ENCODE data around the gene ECM1.

GRCh38 chr1:150548324-150548631 lies 40.4 kb downstream of the ECM1 start:
- no peak for TF ChIP-seq EZH2 (IDR thresholded peaks at IDR 0.05; ENCODE audit: low read length)
- TF ChIP-seq, protein P1, sequence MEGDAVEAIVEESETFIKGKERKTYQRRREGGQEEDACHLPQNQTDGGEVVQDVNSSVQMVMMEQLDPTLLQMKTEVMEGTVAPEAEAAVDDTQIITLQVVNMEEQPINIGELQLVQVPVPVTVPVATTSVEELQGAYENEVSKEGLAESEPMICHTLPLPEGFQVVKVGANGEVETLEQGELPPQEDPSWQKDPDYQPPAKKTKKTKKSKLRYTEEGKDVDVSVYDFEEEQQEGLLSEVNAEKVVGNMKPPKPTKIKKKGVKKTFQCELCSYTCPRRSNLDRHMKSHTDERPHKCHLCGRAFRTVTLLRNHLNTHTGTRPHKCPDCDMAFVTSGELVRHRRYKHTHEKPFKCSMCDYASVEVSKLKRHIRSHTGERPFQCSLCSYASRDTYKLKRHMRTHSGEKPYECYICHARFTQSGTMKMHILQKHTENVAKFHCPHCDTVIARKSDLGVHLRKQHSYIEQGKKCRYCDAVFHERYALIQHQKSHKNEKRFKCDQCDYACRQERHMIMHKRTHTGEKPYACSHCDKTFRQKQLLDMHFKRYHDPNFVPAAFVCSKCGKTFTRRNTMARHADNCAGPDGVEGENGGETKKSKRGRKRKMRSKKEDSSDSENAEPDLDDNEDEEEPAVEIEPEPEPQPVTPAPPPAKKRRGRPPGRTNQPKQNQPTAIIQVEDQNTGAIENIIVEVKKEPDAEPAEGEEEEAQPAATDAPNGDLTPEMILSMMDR (optimal IDR thresholded peaks at IDR 0.05 in 1 of 3, IDR thresholded peaks at IDR 0.05 in 1 of 3, conservative IDR thresholded peaks at IDR 0.05 in 1 of 3; ENCODE audit: extremely low read depth in 1 of 3, insufficient read depth in 2 of 3, low read length in 3 of 3) = no peak

Measured in keratinocyte (primary cell).